Dendritic cell treated with granulocyte-macrophage colony-stimulating factor and Interleukin-4, amounts not matched to agents 40 ng/mL and 50 ng/mL, for 4 days (primary cell): Measurements from ENCODE around the gene VANGL1.

Experiments used
- H3K27ac Mint-ChIP-seq: one replicate; pipeline ENCODE4 v1.8.0; 2022; ENCODE audit warnings: mild to moderate bottlenecking, mixed read lengths
- H3K27me3 Mint-ChIP-seq: one replicate; pipeline ENCODE4 v1.8.0; 2022; ENCODE audit warnings: mild to moderate bottlenecking, mixed read lengths
- H3K36me3 Mint-ChIP-seq: one replicate; pipeline ENCODE4 v1.8.0; 2022; ENCODE audit warnings: low read depth, mixed read lengths
- H3K4me1 Mint-ChIP-seq: one replicate; pipeline ENCODE4 v1.8.0; 2022; ENCODE audit warnings: low read depth, mixed read lengths
- H3K4me3 Mint-ChIP-seq: one replicate; pipeline ENCODE4 v1.8.0; 2022; ENCODE audit warnings: mild to moderate bottlenecking, moderate library complexity, mixed read lengths
- H3K9me3 Mint-ChIP-seq: one replicate; pipeline ENCODE4 v1.8.0; 2022; ENCODE audit warnings: mixed read lengths
- intact Hi-C: fragments of 100-400 bp; cut with micrococcal nuclease; formaldehyde crosslinking; loops from one replicate; pipeline ENCODE4 v1.15.0; 2022

VANGL1 gene

DNA sequence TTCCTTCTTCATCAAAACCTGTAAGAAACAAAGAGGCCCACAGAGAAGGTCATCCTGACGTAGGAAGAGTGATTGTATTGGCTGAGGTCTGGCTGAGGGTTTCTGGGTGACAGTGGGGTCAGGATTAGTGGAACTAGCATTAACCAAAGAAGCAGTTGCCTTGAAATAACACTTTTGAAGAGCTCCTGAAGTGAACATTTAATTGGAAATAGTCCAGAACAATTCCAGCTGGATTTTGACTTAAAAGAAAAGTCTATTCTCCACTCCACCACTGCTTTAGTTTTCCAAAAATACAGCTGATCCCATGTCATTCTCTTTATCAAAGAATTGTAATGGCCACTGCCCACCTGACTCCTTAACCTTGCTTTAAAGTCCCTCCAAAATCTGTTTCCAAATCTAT is 99.0 kb downstream of the VANGL1 start:
- Mint-ChIP-seq H3K27me3 (peaks cover 32% of the 10 kb centered on the region), H3K4me3 (no peak overlapping the region), H3K27ac (no peak overlapping the region), H3K36me3 (no peaks in the 10 kb centered on the region), H3K9me3 (no peaks in the 10 kb centered on the region), H3K4me1 (peaks cover 9% of the 10 kb centered on the region)
- intact Hi-C loops: no loop called here

DNA sequence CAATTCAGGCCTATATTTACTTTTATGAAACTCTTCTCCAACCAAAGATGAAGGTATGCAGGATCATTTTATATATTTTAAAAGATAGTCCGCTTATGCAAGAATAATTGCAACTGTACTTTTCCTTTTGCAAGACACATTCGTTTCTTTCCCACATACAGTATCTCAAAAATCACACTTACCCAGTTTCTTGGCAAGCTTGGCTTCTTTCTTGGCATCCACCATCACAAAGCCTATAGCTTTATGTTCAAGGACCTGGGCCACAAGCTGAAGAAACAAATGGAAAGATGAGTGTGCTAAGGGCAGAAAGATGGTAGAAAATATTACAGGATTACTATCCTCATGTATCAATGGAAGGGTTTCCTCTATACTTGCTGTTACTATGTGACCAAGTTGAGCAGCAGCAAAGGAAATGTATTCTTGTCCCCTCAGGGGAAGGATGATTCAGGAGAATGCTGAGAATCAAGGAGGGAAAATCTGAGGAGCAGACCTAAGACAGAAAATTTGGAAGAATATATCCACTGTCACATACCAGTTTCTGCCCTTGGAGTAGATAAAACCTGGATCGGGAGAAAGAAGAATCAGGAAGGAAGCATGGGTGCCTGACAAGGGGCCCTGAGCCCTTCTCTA is 103.0 kb downstream of the VANGL1 start:
- no peak overlapping the region for H3K27ac Mint-ChIP-seq
- no peak overlapping the region for H3K4me3 Mint-ChIP-seq
- H3K36me3 Mint-ChIP-seq: no peaks in the 10 kb centered on the region
- intact Hi-C loops: no loop called here
- no peaks in the 10 kb centered on the region for H3K9me3 Mint-ChIP-seq
- H3K27me3 Mint-ChIP-seq: peaks cover 40% of the 10 kb centered on the region
- H3K4me1 Mint-ChIP-seq: peaks cover 7% of the 10 kb centered on the region

DNA sequence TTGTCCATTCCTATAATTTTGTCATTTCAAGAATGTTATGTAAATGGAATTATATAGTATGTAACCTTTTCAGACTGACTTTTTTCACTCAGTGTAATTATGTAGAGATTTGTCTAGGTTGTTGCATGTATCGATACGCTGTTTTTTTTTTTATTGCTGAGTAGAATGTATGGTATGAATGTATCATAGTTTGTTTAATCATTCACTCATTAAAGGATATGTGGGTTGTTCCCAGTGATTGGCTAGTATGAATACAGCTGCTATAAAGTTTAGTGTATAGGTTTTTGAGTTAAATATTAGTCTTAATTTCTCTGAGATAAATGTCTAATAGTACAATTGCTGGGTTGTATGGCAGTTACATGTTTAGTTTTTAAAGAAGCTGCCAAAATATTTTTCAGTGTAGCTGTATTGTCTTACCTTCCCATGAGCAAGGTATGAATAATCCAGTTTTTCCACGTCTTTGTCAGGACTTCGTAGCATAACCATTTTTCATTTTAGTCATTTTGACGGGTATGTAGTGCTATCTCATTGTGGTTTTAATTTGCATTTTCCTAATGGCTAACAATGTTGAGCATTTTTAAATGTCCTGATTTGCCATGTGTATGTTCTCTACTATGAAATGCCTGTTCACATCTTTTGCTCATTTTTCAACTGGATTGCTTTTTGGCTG is 104.4 kb downstream of the VANGL1 start:
- Mint-ChIP-seq H3K4me1 (peaks cover 7% of the 10 kb centered on the region), H3K4me3 (no peak overlapping the region)
- intact Hi-C loops: no loop called here

More for the DNA sequence above, 104.4 kb downstream of the VANGL1 start:
- Mint-ChIP-seq H3K36me3 (no peaks in the 10 kb centered on the region), H3K27me3 (peaks cover 31% of the 10 kb centered on the region), H3K27ac (no peak overlapping the region), H3K9me3 (no peaks in the 10 kb centered on the region)
